ENCODE results near the gene CCL20. TPM values are rescaled to one million over a fixed set of nuclear protein-coding genes. Genes with fewer than 3 reads are reported as not detected.

CCL20 gene
- total and polyA plus RNA-seq, 12 donors, result 0.20 TPM; not detected in 11

- H3K9me3 ChIP-seq, result no peaks in the 10 kb centered on the region
- H3K27me3 ChIP-seq, result peaks cover 0 to 4% (median 0%) of the 10 kb centered on the region in 7 donors
- intact Hi-C loops (cut with DNase I), result no loop called here
- TF ChIP-seq CTCF (IDR thresholded peaks at IDR 0.05), result no peak
- no peak for DNase-seq
- H3K36me3 ChIP-seq, result no peaks in the 10 kb centered on the region
- H3K27ac ChIP-seq, result no peak overlapping the region
- no peak overlapping the region for H3K4me3 ChIP-seq
- peaks cover 0 to 5% (median 0%) of the 10 kb centered on the region in 9 donors for H3K4me1 ChIP-seq
- WGBS, 2 donors, result 50 to 55% methylated on average over 2 of the region's 2 CpGs
- no peak for ATAC-seq
Measured at GRCh38 chr2:227823922-227824321, 10.3 kb downstream of the CCL20 start.

- peaks cover 0 to 4% (median 0%) of the 10 kb centered on the region in 7 donors for H3K27me3 ChIP-seq
- no peak for DNase-seq
- TF ChIP-seq CTCF (IDR thresholded peaks at IDR 0.05), result no peak
- WGBS, 2 donors, result 87 to 90% methylated on average over 7 of the region's 7 CpGs
- H3K36me3 ChIP-seq, result no peaks in the 10 kb centered on the region
- intact Hi-C loops (cut with DNase I), result no loop called here
- ATAC-seq, result no peak
- H3K4me1 ChIP-seq, result no peaks in the 10 kb centered on the region
- H3K4me3 ChIP-seq, result no peak overlapping the region
- H3K27ac ChIP-seq, result no peak overlapping the region
- no peaks in the 10 kb centered on the region for H3K9me3 ChIP-seq
Measured at GRCh38 chr2:227824711-227825110, 11.1 kb downstream of the CCL20 start.

GRCh38 chr2:227826019-227826521 lies 12.4 kb downstream of the CCL20 start:
- peaks cover 0 to 4% (median 0%) of the 10 kb centered on the region in 7 donors for H3K27me3 ChIP-seq

GRCh38 chr2:227826563-227826962 lies 12.9 kb downstream of the CCL20 start:
- no peak for DNase-seq
- intact Hi-C loops (cut with DNase I), result no loop called here
- Histone ChIP-seq H3K36me3 (no peaks in the 10 kb centered on the region), H3K27ac (no peak overlapping the region), H3K9me3 (no peaks in the 10 kb centered on the region), H3K4me1 (no peaks in the 10 kb centered on the region), H3K27me3 (peaks cover 0 to 4% (median 0%) of the 10 kb centered on the region in 7 donors), H3K4me3 (no peak overlapping the region)
- no peak for ATAC-seq
- 25% methylated on average over 2 of the region's 2 CpGs for WGBS, 2 donors
- TF ChIP-seq CTCF (IDR thresholded peaks at IDR 0.05), result no peak

More at GRCh38 chr2:227826019-227826521, 12.4 kb downstream of the CCL20 start:
- Histone ChIP-seq H3K27ac (no peak overlapping the region), H3K4me3 (no peak overlapping the region), H3K4me1 (no peaks in the 10 kb centered on the region), H3K36me3 (no peaks in the 10 kb centered on the region), H3K9me3 (no peaks in the 10 kb centered on the region)
- intact Hi-C loops (cut with DNase I), result no loop called here
- no peak for DNase-seq
- ATAC-seq, result no peak
- no peak for TF ChIP-seq CTCF (IDR thresholded peaks at IDR 0.05)
- 69 to 73% methylated on average over 10 of the region's 10 CpGs for WGBS, 2 donors

Data from heart right ventricle (tissue), 16 donors.